H9 (cell line): ENCODE data around the gene METTL23. TPM values are rescaled to one million over a fixed set of nuclear protein-coding genes. Genes with fewer than 3 reads are reported as not detected.
"Not testable (repeated sequence)": the region's sequence is repeated elsewhere in the genome, so short reads cannot be mapped to it uniquely, and the experiment has no call there.

Source experiments
- DNase-seq: peaks from one replicate; pipeline ENCODE4 v3.0.0-alpha.2; 2017
- H2AFZ ChIP-seq: one replicate; pipeline ENCODE4 v1.6.1; 2013; ENCODE audit warnings: mild to moderate bottlenecking, low read length, control low read depth, moderate library complexity
- H2AK5ac ChIP-seq: 2 replicates; pipeline ENCODE4 v1.6.1; 2013; ENCODE audit warnings: low read length, control low read depth, mixed read lengths; ENCODE audit not compliant: insufficient read length
- H2BK120ac ChIP-seq: one replicate; pipeline ENCODE4 v1.6.1; 2013; ENCODE audit warnings: low read depth, mild to moderate bottlenecking, low read length, control low read depth, inconsistent platforms; ENCODE audit not compliant: poor library complexity, severe bottlenecking
- H2BK12ac ChIP-seq: 2 replicates; pipeline ENCODE4 v1.6.1; 2013; ENCODE audit warnings: low read length, control low read depth, mixed read lengths, low read depth; ENCODE audit not compliant: insufficient read length
- H2BK15ac ChIP-seq: 2 replicates; pipeline ENCODE4 v1.6.1; 2013; ENCODE audit warnings: low read depth, low read length, control low read depth
- H2BK20ac ChIP-seq: one replicate; pipeline ENCODE4 v1.6.1; 2013; ENCODE audit warnings: low read depth, mild to moderate bottlenecking, low read length, control low read depth, inconsistent platforms; ENCODE audit not compliant: poor library complexity, severe bottlenecking
- H2BK5ac ChIP-seq: 2 replicates; pipeline ENCODE4 v1.6.1; 2013; ENCODE audit warnings: low read length, control low read depth, mixed read lengths; ENCODE audit not compliant: insufficient read length
- H3K14ac ChIP-seq: 2 replicates; pipeline ENCODE4 v1.6.1; 2013; ENCODE audit warnings: low read length, control low read depth; ENCODE audit not compliant: insufficient read depth
- H3K18ac ChIP-seq: 2 replicates; pipeline ENCODE4 v1.6.1; 2013; ENCODE audit warnings: low read depth, mild to moderate bottlenecking, mixed read lengths, low read length, control low read depth; ENCODE audit not compliant: insufficient read length
- H3K23ac ChIP-seq: 2 replicates; pipeline ENCODE4 v1.6.1; 2013; ENCODE audit warnings: low read length, control low read depth, mixed read lengths, low read depth; ENCODE audit not compliant: insufficient read length
- H3K23me2 ChIP-seq: 2 replicates; pipeline ENCODE4 v1.6.1; 2013; ENCODE audit warnings: low read depth, mild to moderate bottlenecking, mixed read lengths, low read length, control low read depth; ENCODE audit not compliant: insufficient read length, poor library complexity, severe bottlenecking
- H3K27ac ChIP-seq: 2 replicates; pipeline ENCODE4 v1.5.1; 2013; ENCODE audit warnings: low read length, control low read depth, mixed read lengths, low read depth; ENCODE audit not compliant: insufficient read length
- H3K27me3 ChIP-seq: 2 replicates; pipeline ENCODE4 v1.6.1; 2013; ENCODE audit warnings: low read length, control low read depth, inconsistent platforms; ENCODE audit not compliant: insufficient read depth
- H3K4ac ChIP-seq: 2 replicates; pipeline ENCODE4 v1.6.1; 2013; ENCODE audit warnings: low read depth, mild to moderate bottlenecking, control low read depth, inconsistent platforms, low read length, moderate library complexity
- H3K4me1 ChIP-seq: 2 replicates; pipeline ENCODE4 v1.6.1; 2013; ENCODE audit warnings: low read length, control low read depth, inconsistent platforms; ENCODE audit not compliant: insufficient read depth
- H3K4me2 ChIP-seq: 2 replicates; pipeline ENCODE4 v1.6.1; 2013; ENCODE audit warnings: low read length, control low read depth, mixed read lengths; ENCODE audit not compliant: insufficient read length, insufficient read depth
- H3K56ac ChIP-seq: 2 replicates; pipeline ENCODE4 v1.6.1; 2013; ENCODE audit warnings: low read depth, mild to moderate bottlenecking, mixed read lengths, low read length, control low read depth; ENCODE audit not compliant: insufficient read length
- H3K79me1 ChIP-seq: 2 replicates; pipeline ENCODE4 v1.6.1; 2013; ENCODE audit warnings: low read depth, mild to moderate bottlenecking, moderate library complexity, low read length, control low read depth, inconsistent platforms; ENCODE audit not compliant: insufficient read depth, poor library complexity, severe bottlenecking
- H3K79me2 ChIP-seq: 2 replicates; pipeline ENCODE4 v1.6.1; 2013; ENCODE audit warnings: low read length, control low read depth, inconsistent platforms; ENCODE audit not compliant: insufficient read depth
- H3K9ac ChIP-seq: 2 replicates; pipeline ENCODE4 v1.6.1; 2013; ENCODE audit warnings: low read length, control low read depth, mixed read lengths; ENCODE audit not compliant: insufficient read length; ENCODE audit errors: extremely low read depth
- H3K9me3 ChIP-seq: one replicate; pipeline ENCODE4 v1.6.1; 2013; ENCODE audit warnings: low read depth, low read length, inconsistent platforms; ENCODE audit not compliant: control insufficient read depth
- H3T11ph ChIP-seq: one replicate; pipeline ENCODE4 v1.6.1; 2013; ENCODE audit warnings: mild to moderate bottlenecking, low read length, control low read depth, inconsistent platforms
- H4K20me1 ChIP-seq: one replicate; pipeline ENCODE4 v1.6.1; 2013; ENCODE audit not compliant: control insufficient read depth, insufficient read length, insufficient read depth
- H4K5ac ChIP-seq: 2 replicates; pipeline ENCODE4 v1.6.1; 2013; ENCODE audit warnings: low read depth, mild to moderate bottlenecking, mixed read lengths, low read length, control low read depth; ENCODE audit not compliant: insufficient read length
- H4K8ac ChIP-seq: replicated peaks from 2 replicates; pipeline ENCODE4 v1.6.1; 2013; ENCODE audit warnings: low read length, control low read depth, mixed read lengths, low read depth; ENCODE audit not compliant: insufficient read length
- H4K91ac ChIP-seq: 2 replicates; pipeline ENCODE4 v1.6.1; 2013; ENCODE audit warnings: low read depth, mild to moderate bottlenecking, moderate library complexity, mixed read lengths, low read length, control low read depth; ENCODE audit not compliant: insufficient read length
- H3K27ac Mint-ChIP-seq, 3 experiments: 2 replicates in 2 of 3; 3 replicates in 1 of 3; pipeline ENCODE4 v1.8.0; 2020 to 2021; ENCODE audit warnings: mixed read lengths in 3 of 3, mild to moderate bottlenecking in 1 of 3, moderate library complexity in 1 of 3
- H3K27me3 Mint-ChIP-seq: 2 replicates; pipeline ENCODE4 v1.8.0; 2021; ENCODE audit warnings: low read depth, mild to moderate bottlenecking, moderate library complexity, mixed read lengths
- H3K36me3 Mint-ChIP-seq, 3 experiments: 2 replicates in 2 of 3; 3 replicates in 1 of 3; pipeline ENCODE4 v1.8.0; 2020 to 2021; ENCODE audit warnings: low read depth in 3 of 3, mixed read lengths in 3 of 3; ENCODE audit not compliant: insufficient read depth in 1 of 3
- H3K4me1 Mint-ChIP-seq, 2 experiments: 2 replicates each; pipeline ENCODE4 v1.8.0; 2020; ENCODE audit warnings: mixed read lengths in 2 of 2
- H3K4me3 Mint-ChIP-seq, 2 experiments: 2 replicates in 1 of 2; 3 replicates in 1 of 2; pipeline ENCODE4 v1.8.0; 2020 to 2021; ENCODE audit warnings: mild to moderate bottlenecking in 2 of 2, mixed read lengths in 2 of 2, moderate library complexity in 1 of 2
- H3K9me3 Mint-ChIP-seq, 2 experiments: 2 replicates in 1 of 2; 3 replicates in 1 of 2; pipeline ENCODE4 v1.8.0; 2020; ENCODE audit warnings: mild to moderate bottlenecking in 2 of 2, mixed read lengths in 2 of 2, moderate library complexity in 1 of 2
- WGBS: extraction: QIAGEN DNeasy Blood & Tissue Kit; methylation state at CpG from one replicate; pipeline ENCODE4 v1.1.7; 2013; ENCODE audit warnings: missing lambda C conversion rate, low lambda C conversion rate, mixed read lengths; ENCODE audit not compliant: insufficient read length; ENCODE audit errors: extremely low coverage; 5-methylcytosine and 5-hydroxymethylcytosine counted together
- total RNA-seq: library from RNA; stranded (reverse); gene quantifications from 2 replicates; pipeline ENCODE4 v1.2.1, GENCODE V29; 2021
- TF ChIP-seq, protein P1 (sequence below): fragments of 200-600 bp; sonication (generic); conservative IDR thresholded peaks from 3 replicates; pipeline ENCODE4 v1.8.0; 2021; ENCODE audit warnings: antibody characterized with exemption, mild to moderate bottlenecking

Gene METTL23
- total RNA-seq, 1 experiment from 2014 or later, result 29.9 TPM

DNA sequence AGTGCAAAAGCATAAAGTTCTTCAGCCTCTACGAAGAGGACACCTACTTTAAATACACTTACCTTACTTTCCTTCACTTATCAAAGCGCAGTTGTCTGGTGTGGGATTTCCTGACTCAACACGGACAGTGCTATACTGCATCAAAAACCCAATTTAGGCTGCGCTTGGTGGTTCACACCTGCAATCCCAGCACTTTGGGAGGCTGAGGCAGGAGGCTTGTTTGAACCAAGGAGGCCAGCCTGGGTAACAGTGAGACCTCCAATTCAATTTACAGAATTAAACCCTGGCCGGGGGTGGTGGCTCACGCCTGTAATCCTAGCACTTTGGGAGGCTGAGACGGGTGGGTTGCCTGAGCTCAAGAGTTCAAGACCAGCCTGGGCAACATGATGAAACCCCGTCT lies 4.4 kb upstream of the METTL23 start:
- Histone ChIP-seq H3K79me1 (peaks cover 3% of the 10 kb centered on the region), H2AK5ac (no peak overlapping the region), H3K23ac (no peak overlapping the region), H3K4me1 (no peaks in the 10 kb centered on the region), H4K91ac (no peak overlapping the region), H3T11ph (no peak overlapping the region), H3K18ac (no peak overlapping the region), H4K5ac (no peak overlapping the region), H2BK12ac (no peak overlapping the region), H2BK120ac (no peak overlapping the region), H3K56ac (no peak overlapping the region), H3K14ac (no peak overlapping the region), H2BK15ac (no peak overlapping the region), H4K20me1 (no peaks in the 10 kb centered on the region), H2BK20ac (no peak overlapping the region), H3K27ac (no peak overlapping the region), H2AFZ (no peak overlapping the region), H3K27me3 (no peaks in the 10 kb centered on the region), H2BK5ac (no peak overlapping the region), H4K8ac (no peak overlapping the region), H3K23me2 (peaks cover 8% of the 10 kb centered on the region), H3K79me2 (0 out of 2 replicates have a peak, but pooled peaks cover 3% of the 10 kb centered on the region), H3K9me3 (no peaks in the 10 kb centered on the region), H3K4me2 (no peak overlapping the region), H3K4ac (no peak overlapping the region), H3K9ac (no peak overlapping the region)
- DNase-seq, result no peak
- H3K27ac Mint-ChIP-seq, result no peak overlapping the region
- H3K27me3 Mint-ChIP-seq, result no peaks in the 10 kb centered on the region
- WGBS, result no CpG with 5 or more reads among the region's 8 CpGs
- TF ChIP-seq, protein P1, sequence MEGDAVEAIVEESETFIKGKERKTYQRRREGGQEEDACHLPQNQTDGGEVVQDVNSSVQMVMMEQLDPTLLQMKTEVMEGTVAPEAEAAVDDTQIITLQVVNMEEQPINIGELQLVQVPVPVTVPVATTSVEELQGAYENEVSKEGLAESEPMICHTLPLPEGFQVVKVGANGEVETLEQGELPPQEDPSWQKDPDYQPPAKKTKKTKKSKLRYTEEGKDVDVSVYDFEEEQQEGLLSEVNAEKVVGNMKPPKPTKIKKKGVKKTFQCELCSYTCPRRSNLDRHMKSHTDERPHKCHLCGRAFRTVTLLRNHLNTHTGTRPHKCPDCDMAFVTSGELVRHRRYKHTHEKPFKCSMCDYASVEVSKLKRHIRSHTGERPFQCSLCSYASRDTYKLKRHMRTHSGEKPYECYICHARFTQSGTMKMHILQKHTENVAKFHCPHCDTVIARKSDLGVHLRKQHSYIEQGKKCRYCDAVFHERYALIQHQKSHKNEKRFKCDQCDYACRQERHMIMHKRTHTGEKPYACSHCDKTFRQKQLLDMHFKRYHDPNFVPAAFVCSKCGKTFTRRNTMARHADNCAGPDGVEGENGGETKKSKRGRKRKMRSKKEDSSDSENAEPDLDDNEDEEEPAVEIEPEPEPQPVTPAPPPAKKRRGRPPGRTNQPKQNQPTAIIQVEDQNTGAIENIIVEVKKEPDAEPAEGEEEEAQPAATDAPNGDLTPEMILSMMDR, result no peak
- H3K9me3 Mint-ChIP-seq, result no peaks in the 10 kb centered on the region
- no peak overlapping the region; a peak in 1 of 5 replicates for H3K4me3 Mint-ChIP-seq
- peaks cover 8% of the 10 kb centered on the region in 2 experiments for H3K4me1 Mint-ChIP-seq
- H3K36me3 Mint-ChIP-seq, result peaks cover 32 to 74% (median 70%) of the 10 kb centered on the region in 3 experiments; a peak in 6 of 7 replicates

DNA sequence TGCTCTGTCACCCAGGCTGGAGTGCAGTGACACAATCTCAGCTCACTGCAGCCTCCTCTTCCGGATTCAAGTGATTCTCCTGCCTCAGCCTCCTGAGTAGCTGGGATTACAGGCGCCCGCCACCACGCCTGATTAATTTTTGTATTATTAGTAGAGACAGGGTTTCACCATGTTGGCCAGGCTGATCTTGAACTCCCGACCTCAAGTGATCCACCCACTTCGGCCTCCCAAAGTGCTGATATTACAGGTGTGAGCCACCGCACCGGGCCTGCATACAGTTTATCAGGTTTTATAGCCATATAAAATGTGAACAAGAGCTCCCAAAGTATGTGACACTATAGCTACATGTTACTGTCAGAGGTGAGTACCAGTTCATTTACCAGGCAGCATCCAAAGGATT lies 3.7 kb upstream of the METTL23 start:
- not testable (repeated sequence) for H3K4me3 Mint-ChIP-seq, H2BK15ac ChIP-seq, H3K4me2 ChIP-seq, H3K9ac ChIP-seq, H4K91ac ChIP-seq, H4K8ac ChIP-seq, H4K5ac ChIP-seq, H3K23ac ChIP-seq, H2BK12ac ChIP-seq, H2BK20ac ChIP-seq, H2AK5ac ChIP-seq, H3K9me3 ChIP-seq, H2BK120ac ChIP-seq, H2BK5ac ChIP-seq, H3K9me3 Mint-ChIP-seq, H3K14ac ChIP-seq, H2AFZ ChIP-seq, H3K4me1 ChIP-seq, H3K27ac ChIP-seq, H3T11ph ChIP-seq, H4K20me1 ChIP-seq, H3K4ac ChIP-seq, H3K27ac Mint-ChIP-seq, DNase-seq, H3K27me3 Mint-ChIP-seq, H3K18ac ChIP-seq, H3K27me3 ChIP-seq, H3K79me2 ChIP-seq, H3K56ac ChIP-seq
- peaks cover 14% of the 10 kb centered on the region in 2 experiments for H3K4me1 Mint-ChIP-seq
- peaks cover 31 to 70% (median 66%) of the 10 kb centered on the region in 3 experiments; a peak in 6 of 7 replicates for H3K36me3 Mint-ChIP-seq
- WGBS, result no CpG with 5 or more reads among the region's 8 CpGs
- Histone ChIP-seq H3K23me2 (peaks cover 13% of the 10 kb centered on the region), H3K79me1 (peaks cover 10% of the 10 kb centered on the region)
